Stimulated activated CD8-positive, alpha-beta memory T cell treated with anti-CD3 and anti-CD28 coated beads, Interleukin-2, amount 100 ng/mL, for 1 hour (primary cell): ENCODE measurements around the gene CSNK1D.
"Not testable (repeated sequence)": the region's sequence is repeated elsewhere in the genome, so short reads cannot be mapped to it uniquely, and the experiment has no call there.

ENCODE experiments used
- DNase-seq, 2 donors: peaks; one replicate each; pipeline ENCODE4 v3.0.0-alpha.2; 2020; ENCODE audit warnings: low read depth in 2 of 2

Gene CSNK1D

GRCh38 chr17:82274134-82275020 is 877 bp upstream of the CSNK1D start:
- DNase-seq, result no peak

- DNase-seq, result no peak
Measured at GRCh38 chr17:82272495-82273326, 789 bp downstream of the CSNK1D start.

GRCh38 chr17:82271401-82271800 is 2.1 kb downstream of the CSNK1D start:
- DNase-seq, result no peak

GRCh38 chr17:82270651-82271050 is 2.8 kb downstream of the CSNK1D start:
- no peak for DNase-seq

GRCh38 chr17:82269882-82270500 is 3.5 kb downstream of the CSNK1D start:
- no peak for DNase-seq

GRCh38 chr17:82269138-82269881 is 4.2 kb downstream of the CSNK1D start:
- DNase-seq, result no peak

- peak in 1 of 2 donors; percentile 11 for DNase-seq
Measured at GRCh38 chr17:82267575-82268379, 5.7 kb downstream of the CSNK1D start.

GRCh38 chr17:82266142-82266541 is 7.4 kb downstream of the CSNK1D start:
- no peak for DNase-seq

GRCh38 chr17:82263641-82264040 is 9.9 kb downstream of the CSNK1D start:
- DNase-seq, result no peak

GRCh38 chr17:82262344-82262743 is 11.2 kb downstream of the CSNK1D start:
- no peak for DNase-seq

GRCh38 chr17:82259972-82260961 is 13.2 kb downstream of the CSNK1D start:
- not testable (repeated sequence) for DNase-seq

GRCh38 chr17:82258555-82258954 is 14.9 kb downstream of the CSNK1D start:
- DNase-seq, result no peak

GRCh38 chr17:82257473-82257872 is 16.0 kb downstream of the CSNK1D start:
- DNase-seq, result peak; percentile 43 to 57

- no peak for DNase-seq
Measured at GRCh38 chr17:82256242-82256885, 17.1 kb downstream of the CSNK1D start.

- DNase-seq, result no peak
Measured at GRCh38 chr17:82255402-82255972, 18.0 kb downstream of the CSNK1D start.

- DNase-seq, result not testable (repeated sequence)
Measured at GRCh38 chr17:82254746-82255145, 18.8 kb downstream of the CSNK1D start.

- not testable (repeated sequence) for DNase-seq
Measured at GRCh38 chr17:82254096-82254495, 19.4 kb downstream of the CSNK1D start.

GRCh38 chr17:82253179-82253544 is 20.3 kb downstream of the CSNK1D start:
- no peak for DNase-seq
